Activated naive CD4-positive, alpha-beta T cell treated with anti-CD3 and anti-CD28 coated beads, Interleukin-2, amount 50 U/mL, for 72 hours (primary cell): ENCODE data around the gene NME4. TPM values are rescaled to one million over a fixed set of nuclear protein-coding genes. Genes with fewer than 3 reads are reported as not detected.
"Not testable (repeated sequence)": the region's sequence is repeated elsewhere in the genome, so short reads cannot be mapped to it uniquely, and the experiment has no call there.

Source experiments
- ATAC-seq, 2 donors: fragments of 150-1000 bp; cut with Tn5 transposase; 2 replicates each; pipeline ENCODE4 v1.10.0; 2021; ENCODE audit warnings: mild to moderate bottlenecking in 2 of 2, moderate library complexity in 2 of 2
- DNase-seq, 2 donors: peaks; one replicate each; pipeline ENCODE4 v3.0.0; 2021 to 2022; ENCODE audit warnings: low spot score in 2 of 2
- H3K27ac Mint-ChIP-seq, 2 donors: one replicate each; pipeline ENCODE4 v1.8.0; 2022; ENCODE audit warnings: mild to moderate bottlenecking in 2 of 2, mixed read lengths in 2 of 2
- H3K36me3 Mint-ChIP-seq, 2 donors: one replicate each; pipeline ENCODE4 v1.8.0; 2022; ENCODE audit warnings: mixed read lengths in 2 of 2
- H3K9me3 Mint-ChIP-seq, 2 donors: one replicate each; pipeline ENCODE4 v1.8.0; 2022; ENCODE audit warnings: mixed read lengths in 2 of 2
- total RNA-seq, 2 donors: library from RNA; stranded (reverse); gene quantifications; one replicate each; pipeline ENCODE4 v1.2.3, GENCODE V29; 2022

Gene NME4
- total RNA-seq, 2 donors from 2014 or later: 15.6 to 58.4 TPM

- H3K36me3 Mint-ChIP-seq: no peaks in the 10 kb centered on the region
- ATAC-seq (peak; percentile 38 to 81), DNase-seq (peak in 1 of 2 donors; percentile 70)
- peak within 1 kb of the TSS in 1 of 2 donors; percentile 77 for H3K27ac Mint-ChIP-seq
- H3K9me3 Mint-ChIP-seq: no peaks in the 10 kb centered on the region
Measured at GRCh38 chr16:381789-382717, 14.9 kb upstream of the NME4 start, which contains the start of gene PGAP6. Gene PGAP6 (minus strand): TSS chr16:381978. CDS start chr16:381821, 157 bp downstream.

DNA sequence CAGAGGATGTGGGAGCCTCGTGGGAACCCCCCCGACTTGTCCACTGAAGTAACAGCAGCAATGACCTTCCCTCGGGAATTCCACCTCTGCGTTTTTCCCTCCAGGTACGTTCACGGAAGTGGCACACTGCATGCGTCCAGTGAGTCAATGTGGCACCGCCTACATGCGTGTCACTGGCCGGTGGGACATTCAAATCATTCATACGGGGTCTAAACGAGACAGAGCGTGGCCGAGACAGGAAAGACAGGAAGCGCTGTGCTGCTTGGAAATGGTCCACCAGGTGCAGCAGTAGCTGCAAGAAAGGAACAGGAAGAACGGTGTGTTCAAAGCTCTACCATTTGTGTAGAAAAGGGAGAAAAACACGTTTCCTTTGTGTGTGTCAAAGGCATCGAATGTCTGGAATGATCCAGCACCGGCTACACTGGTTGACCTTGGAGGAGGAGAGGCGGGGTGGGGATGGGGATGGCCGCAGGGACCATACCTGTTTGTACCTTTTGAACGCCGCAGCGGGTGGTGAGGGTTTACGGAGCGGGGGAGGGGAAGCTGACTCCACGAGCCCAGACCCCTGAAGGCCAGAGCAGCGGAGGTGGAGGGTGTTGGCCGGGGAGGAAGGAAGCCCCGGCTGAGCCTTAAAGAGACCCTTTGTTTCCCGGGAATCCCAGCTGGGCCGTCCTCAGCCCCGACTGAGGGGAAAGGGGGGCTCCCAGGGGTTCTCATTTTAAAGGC, 13.5 kb upstream of the NME4 start:
- ATAC-seq: peak; percentile 59 to 87
- no peaks in the 10 kb centered on the region for H3K36me3 Mint-ChIP-seq

DNA sequence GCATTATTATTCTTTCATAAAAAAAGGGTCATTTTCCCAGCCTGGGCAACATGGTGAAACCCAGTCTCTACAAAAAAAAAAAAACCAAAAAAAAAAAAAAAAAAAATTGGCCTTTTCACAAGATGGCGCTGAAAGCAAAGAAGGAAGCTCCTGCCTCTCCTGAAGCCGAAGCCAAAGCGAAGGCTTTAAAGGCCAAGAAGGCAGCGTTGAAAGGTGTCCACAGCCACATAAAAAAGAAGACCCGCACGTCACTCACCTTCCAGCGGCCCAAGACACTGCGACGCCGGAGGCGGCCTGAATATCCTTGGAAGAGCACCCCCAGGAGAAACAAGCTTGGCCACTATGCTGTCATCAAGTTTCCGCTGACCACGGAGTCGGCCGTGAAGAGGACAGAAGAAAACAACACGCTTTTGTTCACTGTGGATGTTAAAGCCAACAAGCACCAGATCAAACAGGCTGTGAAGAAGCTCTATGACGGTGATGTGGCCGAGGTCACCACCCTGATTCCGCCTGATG, 10.3 kb upstream of the NME4 start:
- Mint-ChIP-seq H3K36me3 (peaks cover 0 to under 1% of the 10 kb centered on the region in 2 donors), H3K9me3 (no peaks in the 10 kb centered on the region), H3K27ac (no peak overlapping the region)
- ATAC-seq: no peak
- no peak for DNase-seq

More for the DNA sequence above, 13.5 kb upstream of the NME4 start:
- no peaks in the 10 kb centered on the region for H3K9me3 Mint-ChIP-seq
- peak overlapping the region in 1 of 2 donors; percentile 77 for H3K27ac Mint-ChIP-seq
- peak in 1 of 2 donors; percentile 83 for DNase-seq

GRCh38 chr16:387761-388666, 9.0 kb upstream of the NME4 start:
- not testable (repeated sequence) for H3K36me3 Mint-ChIP-seq, DNase-seq, H3K27ac Mint-ChIP-seq, H3K9me3 Mint-ChIP-seq, ATAC-seq

- H3K9me3 Mint-ChIP-seq: no peaks in the 10 kb centered on the region
- DNase-seq (no peak), ATAC-seq (no peak)
- peaks cover 0 to 7% of the 10 kb centered on the region in 2 donors for H3K36me3 Mint-ChIP-seq
- H3K27ac Mint-ChIP-seq: no peak overlapping the region
Measured at GRCh38 chr16:389352-389751, 7.6 kb upstream of the NME4 start.

DNA sequence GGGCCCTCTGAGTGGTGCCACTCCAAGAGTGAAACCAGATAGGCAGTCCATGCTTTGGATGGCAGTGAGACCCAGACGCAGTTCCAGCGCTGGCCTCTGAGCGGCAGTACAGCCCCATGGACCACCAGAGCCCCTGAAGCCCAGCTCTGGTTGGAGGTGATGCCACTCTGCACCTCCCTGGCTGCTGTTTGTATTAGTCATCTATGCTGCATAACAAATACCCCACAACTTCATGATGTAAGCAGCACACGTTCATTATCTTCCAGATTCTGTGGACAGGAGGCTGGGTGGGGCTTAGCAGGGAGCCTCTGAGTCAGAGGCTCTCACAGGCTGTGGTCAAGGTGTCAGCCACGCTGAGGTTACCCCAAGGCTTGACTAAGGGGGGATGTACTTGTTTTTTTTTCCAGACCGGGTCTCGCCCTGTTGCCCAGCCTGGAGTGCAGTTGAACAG, 5.1 kb upstream of the NME4 start:
- DNase-seq: peak; percentile 79 to 92
- peak overlapping the region in 1 of 2 donors; percentile 85 for H3K27ac Mint-ChIP-seq
- peaks cover 0 to 7% of the 10 kb centered on the region in 2 donors for H3K36me3 Mint-ChIP-seq
- peak; percentile 94 to 97 for ATAC-seq
- no peaks in the 10 kb centered on the region for H3K9me3 Mint-ChIP-seq

GRCh38 chr16:392450-393030, 4.5 kb upstream of the NME4 start:
- Mint-ChIP-seq H3K27ac (peak overlapping the region; percentile 14 to 85), H3K9me3 (no peaks in the 10 kb centered on the region)
- peak; percentile 26 to 57 for ATAC-seq

DNA sequence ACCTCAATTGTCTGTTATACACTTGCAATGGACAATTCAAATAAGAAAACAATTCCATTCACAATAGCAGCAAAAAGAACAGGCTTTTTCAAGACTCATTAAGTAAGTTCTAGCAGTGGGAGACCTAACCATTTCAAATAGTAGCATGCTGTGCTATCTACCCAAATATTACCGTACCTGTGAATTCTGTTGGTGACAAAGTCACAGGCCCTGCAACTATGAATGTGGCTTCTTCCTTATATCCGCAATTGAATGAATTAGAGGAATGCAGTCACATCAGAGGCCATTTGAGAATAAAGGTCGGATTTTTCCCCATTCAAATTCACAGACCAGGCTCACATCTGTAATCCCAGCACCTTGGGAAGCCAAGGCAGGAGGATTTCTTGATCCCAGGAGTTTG, 800 bp upstream of the NME4 start:
- DNase-seq (no peak), ATAC-seq (no peak)
- peaks cover 0 to 7% of the 10 kb centered on the region in 2 donors for H3K36me3 Mint-ChIP-seq
- H3K9me3 Mint-ChIP-seq: no peaks in the 10 kb centered on the region
- H3K27ac Mint-ChIP-seq: no peak overlapping the region

More at GRCh38 chr16:392450-393030, 4.5 kb upstream of the NME4 start:
- no peak for DNase-seq
- peaks cover 0 to 7% of the 10 kb centered on the region in 2 donors for H3K36me3 Mint-ChIP-seq

GRCh38 chr16:396605-397004, 394 bp upstream of the NME4 start:
- ATAC-seq (no peak), DNase-seq (no peak)
- no peaks in the 10 kb centered on the region for H3K9me3 Mint-ChIP-seq
- no peak overlapping the region for H3K27ac Mint-ChIP-seq
- H3K36me3 Mint-ChIP-seq: peaks cover 0 to 7% of the 10 kb centered on the region in 2 donors

DNA sequence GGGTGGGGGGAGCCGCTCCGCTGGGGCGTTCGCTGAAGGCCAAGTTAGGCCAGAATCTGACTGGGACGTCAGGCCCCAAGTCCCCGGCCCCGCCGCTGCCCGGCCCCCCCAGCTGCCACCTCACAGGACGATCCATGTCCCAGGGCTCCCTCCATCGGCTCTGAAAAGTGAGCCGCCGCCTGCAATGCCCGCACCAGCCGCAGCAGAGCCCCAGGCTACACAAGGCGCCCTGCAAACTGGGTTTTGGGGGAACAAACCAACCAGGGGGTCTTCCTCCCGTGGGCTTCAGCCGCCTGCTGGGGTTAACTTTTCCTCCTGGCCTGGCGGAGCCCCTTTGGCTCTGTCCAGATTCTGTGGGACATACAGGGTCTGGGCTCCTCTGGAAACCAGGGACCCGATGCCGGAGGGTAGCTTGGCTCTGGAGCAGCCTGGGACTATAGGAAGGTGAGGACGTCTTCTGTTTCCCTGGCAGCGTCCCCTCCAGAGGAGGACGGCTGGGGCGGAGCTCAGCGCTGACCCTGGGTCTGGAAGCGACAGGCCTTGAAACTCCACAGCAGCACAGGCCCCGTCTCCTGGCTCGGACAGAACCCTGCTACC, 835 bp downstream of the NME4 start:
- ATAC-seq (no peak), DNase-seq (peak in 1 of 2 donors; percentile 51)
- Mint-ChIP-seq H3K36me3 (no peaks in the 10 kb centered on the region), H3K9me3 (no peaks in the 10 kb centered on the region), H3K27ac (peak overlapping the region in 1 of 2 donors; percentile 36)

DNA sequence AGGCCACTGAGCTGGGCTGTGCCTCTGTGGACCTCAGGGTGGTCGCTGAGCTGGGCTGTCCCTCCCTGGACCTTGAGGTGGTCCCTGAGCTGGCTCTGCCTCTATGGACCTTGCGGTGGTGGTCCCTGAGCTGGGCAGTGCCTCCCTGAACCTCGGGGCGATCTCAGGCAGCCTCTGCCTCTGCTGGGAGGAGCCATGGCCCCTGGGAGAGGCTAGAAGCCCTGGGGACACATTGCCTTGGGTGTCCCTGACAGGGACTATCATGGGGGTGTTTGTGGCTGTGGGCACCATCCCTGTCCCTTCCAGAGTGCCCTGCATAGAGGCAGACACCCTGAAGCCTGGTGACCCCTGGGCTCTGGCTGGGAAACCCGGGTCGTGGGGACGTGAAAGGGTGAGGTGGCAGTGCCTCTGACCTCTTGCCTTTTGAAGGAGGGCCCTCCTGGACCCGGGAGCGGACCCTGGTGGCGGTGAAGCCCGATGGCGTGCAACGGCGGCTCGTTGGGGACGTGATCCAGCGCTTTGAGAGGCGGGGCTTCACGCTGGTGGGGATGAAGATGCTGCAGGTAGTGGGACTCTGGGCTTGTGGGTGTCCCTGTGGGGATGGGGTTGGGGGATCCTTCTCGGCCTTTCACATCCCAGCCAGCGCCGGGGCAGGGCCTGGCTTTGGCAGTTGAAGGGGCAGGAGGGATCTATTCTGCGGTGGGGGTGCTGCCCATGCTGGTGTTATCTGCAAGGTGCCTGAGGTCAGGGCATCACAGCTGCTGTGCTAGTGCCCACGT, 1.8 kb downstream of the NME4 start:
- Mint-ChIP-seq H3K9me3 (no peaks in the 10 kb centered on the region), H3K27ac (no peak overlapping the region), H3K36me3 (no peaks in the 10 kb centered on the region)
- no peak for DNase-seq
- no peak for ATAC-seq

DNA sequence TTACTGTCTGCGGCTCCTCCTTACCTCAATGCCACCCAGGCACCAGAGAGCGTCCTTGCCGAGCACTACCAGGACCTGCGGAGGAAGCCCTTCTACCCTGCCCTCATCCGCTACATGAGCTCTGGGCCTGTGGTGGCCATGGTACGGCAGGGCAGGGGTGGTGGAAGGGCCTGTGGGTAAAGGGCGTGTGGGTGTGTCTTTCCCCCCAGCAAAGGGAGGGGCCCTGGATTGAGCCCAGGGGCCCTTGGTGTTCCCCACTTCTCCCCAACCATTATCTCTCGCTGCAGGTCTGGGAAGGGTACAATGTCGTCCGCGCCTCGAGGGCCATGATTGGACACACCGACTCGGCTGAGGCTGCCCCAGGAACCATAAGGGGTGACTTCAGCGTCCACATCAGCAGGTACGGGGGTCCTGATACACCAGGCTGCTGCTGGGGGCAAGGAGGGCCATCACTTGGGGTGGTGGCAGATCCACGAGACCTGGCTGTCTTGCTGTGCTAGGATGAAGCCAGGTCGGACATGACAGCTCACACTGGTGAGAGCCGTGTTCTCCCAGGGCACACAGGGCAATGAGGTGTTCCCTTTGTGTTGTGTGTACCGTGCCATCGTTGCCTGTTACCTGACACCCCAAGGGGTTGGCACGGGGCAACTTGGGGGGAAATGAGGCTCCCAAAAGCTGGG, 2.5 kb downstream of the NME4 start:
- Mint-ChIP-seq H3K36me3 (no peaks in the 10 kb centered on the region), H3K27ac (no peak overlapping the region), H3K9me3 (no peaks in the 10 kb centered on the region)
- no peak for DNase-seq
- ATAC-seq: no peak

- DNase-seq: no peak
- no peak overlapping the region for H3K27ac Mint-ChIP-seq
- no peaks in the 10 kb centered on the region for H3K9me3 Mint-ChIP-seq
- H3K36me3 Mint-ChIP-seq: no peaks in the 10 kb centered on the region
- ATAC-seq: no peak
Measured at GRCh38 chr16:400061-400591, 3.1 kb downstream of the NME4 start.
